Natural killer cell (primary cell): Measurements from ENCODE around the gene STEAP4. TPM values are rescaled to one million over a fixed set of nuclear protein-coding genes. Genes with fewer than 3 reads are reported as not detected.

Experiments
- ATAC-seq, 3 donors: fragments of 150-1000 bp in 2 of 3; fragments of 200-7000 bp in 1 of 3; cut with Tn5 transposase; 1 replicate in 1 of 3; 2 replicates in 2 of 3; pipeline ENCODE4 v1.10.0; 2021; ENCODE audit warnings: mild to moderate bottlenecking in 2 of 3, moderate library complexity in 2 of 3
- DNase-seq, 2 donors: peaks; one replicate each; pipeline versions ENCODE4 v3.0.0 to v3.0.0-alpha.2; 2013 to 2021; ENCODE audit warnings: mixed read lengths in 1 of 2
- H3K27ac ChIP-seq: one replicate; pipeline ENCODE4 v1.5.1; 2013; ENCODE audit warnings: mild to moderate bottlenecking, low read length
- H3K27me3 ChIP-seq: one replicate; pipeline ENCODE4 v1.6.1; 2013; ENCODE audit warnings: low read length; ENCODE audit not compliant: control insufficient read depth, insufficient read depth
- H3K36me3 ChIP-seq: one replicate; pipeline ENCODE4 v1.6.1; 2013; ENCODE audit warnings: low read length; ENCODE audit not compliant: control insufficient read depth, insufficient read depth
- H3K4me1 ChIP-seq: one replicate; pipeline ENCODE4 v1.6.1; 2013; ENCODE audit warnings: low read length; ENCODE audit not compliant: control insufficient read depth, insufficient read depth
- H3K4me3 ChIP-seq: one replicate; pipeline ENCODE4 v1.5.1; 2013; ENCODE audit warnings: low read length
- H3K9me3 ChIP-seq: one replicate; pipeline ENCODE4 v1.6.1; 2013; ENCODE audit warnings: low read length; ENCODE audit not compliant: control insufficient read depth, insufficient read depth
- H3K27ac Mint-ChIP-seq, 2 donors: one replicate each; pipeline ENCODE4 v1.8.0; 2022; ENCODE audit warnings: mild to moderate bottlenecking in 2 of 2, mixed read lengths in 2 of 2, moderate library complexity in 1 of 2
- H3K27me3 Mint-ChIP-seq, 2 donors: one replicate each; pipeline ENCODE4 v1.8.0; 2022; ENCODE audit warnings: low read depth in 2 of 2, mixed read lengths in 2 of 2
- H3K36me3 Mint-ChIP-seq: one replicate; pipeline ENCODE4 v1.8.0; 2022; ENCODE audit warnings: mixed read lengths
- H3K4me1 Mint-ChIP-seq, 2 donors: one replicate each; pipeline ENCODE4 v1.8.0; 2022; ENCODE audit warnings: mixed read lengths in 2 of 2
- H3K4me3 Mint-ChIP-seq: one replicate; pipeline ENCODE4 v1.8.0; 2022; ENCODE audit warnings: mild to moderate bottlenecking, moderate library complexity, mixed read lengths
- H3K9me3 Mint-ChIP-seq, 2 donors: one replicate each; pipeline ENCODE4 v1.8.0; 2022; ENCODE audit warnings: mixed read lengths in 2 of 2
- CTCF ChIP-seq: fragments of 200-600 bp; IDR thresholded peaks from one replicate; pipeline ENCODE4 v1.8.0; 2022; ENCODE audit warnings: antibody characterized with exemption
- WGBS: methylation state at CpG from one replicate; pipeline ENCODE4 v1.1.7; 2013; ENCODE audit warnings: missing lambda C conversion rate; ENCODE audit not compliant: insufficient coverage; 5-methylcytosine and 5-hydroxymethylcytosine counted together
- intact Hi-C: fragments of 100-400 bp; cut with micrococcal nuclease; formaldehyde crosslinking; loops from one replicate; pipeline ENCODE4 v1.14.2; 2022
- total RNA-seq, 4 donors: library from RNA; stranded (reverse); fragments of 120-200 nt in 1 of 4; gene quantifications; one replicate each; pipeline versions ENCODE4 v1.2.3 to v1.2.4, GENCODE V29; 2013 to 2022

Gene STEAP4
- total RNA-seq, 3 donors from 2014 or later (not counting 1 experiment from before 2014, with no cell fraction given): 0.18 to 3.0 TPM; not detected in 1

- H3K9me3 Mint-ChIP-seq: no peaks in the 10 kb centered on the region
- no peak for TF ChIP-seq CTCF
- WGBS: 88% methylated on average over 1 of the region's 2 CpGs
- peaks cover 18 to 38% of the 10 kb centered on the region in 2 donors for H3K27me3 Mint-ChIP-seq
- H3K36me3 Mint-ChIP-seq: no peaks in the 10 kb centered on the region
- H3K4me3 Mint-ChIP-seq: no peak overlapping the region
- Histone ChIP-seq H3K4me3 (no peak overlapping the region), H3K27me3 (no peaks in the 10 kb centered on the region), H3K36me3 (no peaks in the 10 kb centered on the region), H3K9me3 (no peaks in the 10 kb centered on the region), H3K27ac (no peak overlapping the region), H3K4me1 (no peaks in the 10 kb centered on the region)
- intact Hi-C loops: loop anchor here (10.0 kb wide), 1 partner anchor 1381 kb away; no protein-coding TSS in a partner anchor
- H3K4me1 Mint-ChIP-seq: no peaks in the 10 kb centered on the region
- peak in 1 of 2 donors; percentile 31 for DNase-seq
- no peak overlapping the region for H3K27ac Mint-ChIP-seq
- peak; percentile 36 to 58 (median 41) for ATAC-seq
Measured at GRCh38 chr7:88243345-88243909, 63.3 kb downstream of the STEAP4 start.

GRCh38 chr7:88239852-88240251, 66.8 kb downstream of the STEAP4 start:
- H3K27me3 Mint-ChIP-seq: peaks cover 10 to 22% of the 10 kb centered on the region in 2 donors
- no peak overlapping the region for H3K4me3 Mint-ChIP-seq
- H3K4me1 Mint-ChIP-seq: no peaks in the 10 kb centered on the region
- intact Hi-C loops: loop anchor here (10.0 kb wide), 1 partner anchor 1385 kb away; no protein-coding TSS in a partner anchor
- no peaks in the 10 kb centered on the region for H3K9me3 Mint-ChIP-seq
- WGBS: no CpG with 5 or more reads among the region's 1 CpG
- no peaks in the 10 kb centered on the region for H3K36me3 Mint-ChIP-seq
- H3K9me3 ChIP-seq: no peaks in the 10 kb centered on the region
- no peak overlapping the region for H3K27ac ChIP-seq
- no peak for TF ChIP-seq CTCF
- DNase-seq (no peak), ATAC-seq (no peak)
- no peaks in the 10 kb centered on the region for H3K36me3 ChIP-seq
- no peaks in the 10 kb centered on the region for H3K4me1 ChIP-seq
- no peak overlapping the region for H3K27ac Mint-ChIP-seq
- H3K4me3 ChIP-seq: no peak overlapping the region
- no peaks in the 10 kb centered on the region for H3K27me3 ChIP-seq

DNA sequence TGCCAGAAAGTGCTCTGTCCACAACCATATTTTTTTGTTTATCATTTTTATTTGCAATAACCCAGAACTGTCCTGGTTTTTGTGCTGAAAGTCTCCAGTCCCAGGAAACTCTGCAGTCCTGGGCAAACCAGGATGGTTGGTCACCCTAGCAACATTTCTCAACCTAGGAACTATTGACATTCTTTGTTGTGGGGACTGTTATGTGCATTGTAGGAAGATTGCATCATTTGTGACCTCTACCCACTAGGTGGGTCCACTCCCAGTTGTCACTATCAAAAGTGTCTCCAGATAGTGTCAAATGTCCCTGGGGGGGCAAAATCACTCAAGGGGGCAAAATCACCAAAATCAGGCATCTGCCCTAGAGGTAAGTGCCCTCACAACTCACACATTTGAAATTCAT, 72.9 kb downstream of the STEAP4 start:
- Mint-ChIP-seq H3K36me3 (peaks cover 2% of the 10 kb centered on the region), H3K4me3 (no peak overlapping the region), H3K4me1 (no peaks in the 10 kb centered on the region), H3K27me3 (peaks cover 7 to 37% of the 10 kb centered on the region in 2 donors), H3K9me3 (peaks cover 0 to under 1% of the 10 kb centered on the region in 2 donors), H3K27ac (no peak overlapping the region)
- intact Hi-C loops: no loop called here
- no peaks in the 10 kb centered on the region for H3K9me3 ChIP-seq
- no peak for TF ChIP-seq CTCF
- no peaks in the 10 kb centered on the region for H3K4me1 ChIP-seq
- DNase-seq (no peak), ATAC-seq (no peak)
- no peak overlapping the region for H3K27ac ChIP-seq
- H3K36me3 ChIP-seq: no peaks in the 10 kb centered on the region
- no peak overlapping the region for H3K4me3 ChIP-seq
- no peaks in the 10 kb centered on the region for H3K27me3 ChIP-seq

DNA sequence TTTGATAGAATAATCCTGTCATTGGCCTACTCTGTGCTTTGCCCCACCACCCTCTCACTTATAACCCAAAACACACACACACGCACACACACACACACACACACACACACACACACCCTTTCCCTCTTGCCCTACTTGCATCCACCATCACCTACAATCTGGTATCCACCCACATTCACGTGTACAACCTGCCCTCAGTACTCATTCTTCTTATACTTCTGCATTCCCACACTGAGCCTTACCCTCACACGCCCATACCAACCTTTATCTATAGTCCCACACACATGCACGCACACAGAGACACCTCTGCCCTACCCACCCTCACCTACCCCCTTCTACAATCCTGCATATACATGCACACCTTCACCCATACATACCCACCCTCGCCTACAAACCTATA, 76.0 kb downstream of the STEAP4 start:
- H3K9me3 Mint-ChIP-seq: peaks cover 0 to 7% of the 10 kb centered on the region in 2 donors
- DNase-seq: no peak
- Histone ChIP-seq H3K4me1 (no peaks in the 10 kb centered on the region), H3K4me3 (no peak overlapping the region), H3K27me3 (peaks cover 4% of the 10 kb centered on the region), H3K9me3 (no peaks in the 10 kb centered on the region), H3K27ac (no peak overlapping the region), H3K36me3 (no peaks in the 10 kb centered on the region)
- H3K27me3 Mint-ChIP-seq: peaks cover 11 to 36% of the 10 kb centered on the region in 2 donors
- intact Hi-C loops: no loop called here
- 80% methylated on average over 5 of the region's 5 CpGs for WGBS
- no peak overlapping the region for H3K4me3 Mint-ChIP-seq
- TF ChIP-seq CTCF: no peak
- H3K4me1 Mint-ChIP-seq: no peaks in the 10 kb centered on the region
- H3K36me3 Mint-ChIP-seq: peaks cover 9% of the 10 kb centered on the region
- no peak for ATAC-seq
- H3K27ac Mint-ChIP-seq: no peak overlapping the region
